ENCODE measurements around the gene PIGO.
A peak's percentile ranks its signal among the peaks of the same experiment; 100 is the strongest.

Gene PIGO

GRCh38 chr9:35105571-35106342 is 9.4 kb upstream of the PIGO start:
- DNase-seq, result no peak

DNA sequence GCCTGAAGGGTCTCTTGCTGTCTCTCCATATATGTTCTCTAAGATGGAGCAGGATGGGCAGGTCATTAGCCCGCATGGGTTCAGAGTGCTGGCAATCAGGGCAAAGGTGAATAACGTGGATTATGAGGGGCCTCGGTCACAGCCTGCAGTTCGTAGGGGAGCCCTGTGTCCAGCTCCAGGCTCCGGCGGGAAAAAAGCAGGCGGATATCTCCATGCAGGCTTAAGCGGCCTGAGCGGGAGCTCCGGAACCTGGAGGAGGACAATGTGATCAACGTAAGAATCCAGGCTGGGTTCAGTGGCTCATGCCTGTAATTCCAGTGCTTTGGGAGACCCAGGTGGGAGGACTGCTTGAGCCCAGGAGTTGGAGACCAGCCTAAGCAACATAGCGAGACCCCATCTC is 8.7 kb upstream of the PIGO start:
- DNase-seq, result no peak

- DNase-seq, result no peak
These were observed 8.2 kb upstream of the PIGO start for GRCh38 chr9:35104586-35104985.

- DNase-seq, result no peak
These were observed 7.3 kb upstream of the PIGO start for GRCh38 chr9:35103660-35104191.

DNA sequence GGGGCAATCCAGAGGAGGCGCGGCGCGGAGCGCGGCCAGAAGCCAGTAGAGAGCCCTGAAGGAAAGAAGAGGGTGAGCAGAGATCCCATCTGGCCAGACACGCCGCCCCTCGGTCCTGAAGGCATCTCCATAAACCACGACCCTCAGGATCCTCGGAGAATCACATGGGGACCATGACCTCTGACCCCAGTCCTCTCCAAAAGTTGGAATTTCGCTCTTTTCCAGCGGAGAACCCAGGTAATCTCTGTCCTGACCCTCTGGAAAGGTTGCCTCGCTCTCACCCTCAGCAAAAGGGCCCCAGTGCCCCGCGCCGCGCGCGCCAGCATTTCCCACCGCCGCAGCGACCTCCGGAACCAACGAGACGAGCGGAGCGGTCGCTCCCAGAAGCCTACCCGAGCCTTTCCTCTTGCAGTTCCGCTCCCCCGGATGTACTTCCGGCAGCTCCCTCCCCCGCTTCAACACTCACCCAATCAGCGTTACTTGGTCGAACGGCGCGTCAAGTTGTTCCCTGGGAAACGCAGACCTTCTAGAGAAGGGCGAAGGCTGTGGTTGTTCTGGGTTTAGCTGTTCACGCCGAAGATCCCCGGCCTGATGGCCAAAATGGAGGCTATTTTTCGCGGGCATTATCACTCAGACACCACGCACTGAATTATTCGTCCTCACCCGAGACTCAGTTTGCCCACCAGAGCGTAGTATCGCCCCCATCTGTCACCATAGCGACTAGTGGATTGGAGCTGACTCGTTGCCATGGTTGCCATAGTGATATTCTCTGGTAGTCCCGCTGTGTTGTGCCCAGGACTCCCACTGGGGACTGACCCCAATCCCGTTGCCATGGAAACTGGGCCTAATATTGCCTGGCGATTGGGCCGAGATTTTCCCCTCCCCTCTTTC is 6.6 kb upstream of the PIGO start, which contains the start of gene STOML2:
Gene STOML2, minus strand, starts transcription at position 363 of the 891 bp plus-strand sequence. Its CDS starts 37 bp downstream, at position 326.
- DNase-seq, result peak; percentile 99

GRCh38 chr9:35102465-35102768 is 6.0 kb upstream of the PIGO start:
- DNase-seq, result no peak

DNA sequence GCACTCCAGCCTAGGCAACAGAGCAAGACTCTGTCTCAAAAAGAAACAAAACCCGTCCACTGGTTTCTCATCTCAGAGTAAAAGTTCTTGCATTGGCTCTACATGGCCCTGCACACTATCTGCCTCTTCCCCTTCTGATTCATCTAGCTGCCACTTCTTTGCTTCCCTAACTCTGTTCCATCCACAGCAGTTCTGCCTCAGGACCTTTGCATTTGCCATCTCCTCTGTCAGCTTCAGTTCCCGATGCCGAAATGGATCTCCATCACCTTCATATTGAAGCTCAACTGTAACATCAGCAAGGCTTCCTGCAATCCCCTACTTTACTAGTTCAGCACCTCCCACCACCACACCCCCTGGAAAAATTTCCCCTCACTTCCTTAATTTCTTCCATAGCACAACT is 1.2 kb upstream of the PIGO start:
- DNase-seq, result no peak

DNA sequence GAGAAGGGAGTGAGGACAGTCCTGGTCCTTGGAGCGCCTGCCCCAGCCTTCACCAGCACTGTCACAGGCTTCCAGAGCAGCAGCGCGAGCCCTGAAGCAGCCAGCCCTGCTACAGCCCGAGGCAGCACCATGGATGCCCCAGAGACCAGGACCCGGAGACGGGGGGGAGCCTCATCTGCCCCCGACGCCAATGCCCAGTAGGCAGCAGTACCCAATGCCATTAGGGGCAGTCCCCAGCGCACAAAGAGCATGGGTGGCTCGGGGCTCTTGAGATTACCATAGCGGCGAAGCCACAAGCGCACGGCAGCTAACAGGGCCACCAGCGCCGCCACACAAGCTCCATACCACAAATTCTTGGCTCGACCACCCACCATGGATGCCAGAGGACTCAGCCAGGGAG is 4.9 kb downstream of the PIGO start:
- no peak for DNase-seq

- no peak for DNase-seq
These were observed 7.0 kb downstream of the PIGO start for GRCh38 chr9:35089434-35089833.

DNA sequence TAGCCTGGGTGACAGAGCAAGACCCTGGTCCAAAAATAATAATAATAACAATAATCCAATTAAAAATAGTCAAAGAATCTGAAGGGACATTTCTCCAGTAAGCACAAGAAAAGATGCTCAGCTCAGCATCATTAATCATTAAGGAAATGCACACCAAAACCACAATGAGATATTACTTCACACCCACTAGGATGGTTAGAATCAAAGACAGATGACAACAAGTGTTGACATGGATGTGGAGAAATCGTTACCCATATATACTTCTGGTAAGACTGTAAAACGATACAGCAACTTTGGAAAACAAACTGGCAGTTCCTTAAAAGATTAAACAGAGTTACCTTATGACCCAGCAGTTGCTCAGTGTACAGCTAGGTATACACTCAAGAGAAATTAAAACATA is 11.3 kb downstream of the PIGO start:
- DNase-seq, result no peak

DNA sequence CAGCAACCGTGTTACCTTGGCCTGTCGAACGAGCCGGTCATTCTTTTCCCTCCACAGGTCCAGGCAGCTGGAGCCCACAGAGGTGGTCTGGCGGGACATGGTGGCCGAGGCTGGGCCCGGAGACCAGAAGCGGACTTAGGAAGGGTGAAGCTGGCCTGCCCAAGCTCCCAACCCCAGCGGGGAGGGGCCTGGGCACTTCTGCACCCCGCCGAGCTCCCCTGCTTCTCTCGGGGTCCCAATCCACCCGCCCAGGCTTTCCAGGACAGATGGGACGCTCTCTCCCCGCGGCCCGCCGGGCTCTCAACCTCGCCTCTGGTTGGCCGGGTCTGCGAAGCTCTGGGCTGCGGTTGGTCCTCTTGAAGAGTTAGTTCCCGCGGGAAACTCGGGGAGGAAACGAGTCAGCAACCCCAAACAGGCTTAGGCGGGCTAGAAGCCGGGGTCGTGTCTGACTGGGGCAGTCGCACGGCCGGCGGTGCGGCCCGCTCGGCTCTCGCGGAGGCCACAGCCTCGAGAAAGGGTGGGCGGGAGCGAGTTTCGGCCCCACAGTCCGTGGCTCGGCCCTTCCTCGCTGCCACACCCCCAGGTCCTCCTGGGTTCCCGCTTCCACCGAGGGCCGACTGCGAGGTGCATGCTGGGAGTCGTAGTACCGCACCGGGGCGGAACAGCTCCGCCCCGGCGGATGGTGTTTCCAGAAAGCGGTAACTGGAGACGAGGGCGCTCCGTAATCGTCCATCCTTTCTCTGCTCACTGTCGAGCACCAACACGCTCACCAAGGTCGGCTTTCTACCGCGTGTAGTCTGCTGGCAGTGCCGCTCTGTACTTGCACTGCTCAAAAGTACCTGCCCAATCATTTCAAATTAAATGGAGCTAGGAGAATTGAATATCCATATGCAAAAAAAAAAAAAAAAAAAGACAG is 16.7 kb downstream of the PIGO start, which contains the start of gene FANCG:
Gene FANCG, minus strand, starts transcription at position 517 of the 916 bp plus-strand sequence. Its CDS starts 418 bp downstream, at position 99.
- peak; percentile 98 for DNase-seq

GRCh38 chr9:35079041-35079425 is 17.4 kb downstream of the PIGO start:
- DNase-seq, result peak; percentile 42

- DNase-seq, result no peak
These were observed 18.3 kb downstream of the PIGO start for GRCh38 chr9:35078066-35078465.

GRCh38 chr9:35076848-35077247 is 19.5 kb downstream of the PIGO start:
- no peak for DNase-seq

GRCh38 chr9:35075358-35075757 is 21.0 kb downstream of the PIGO start:
- DNase-seq, result no peak

DNA sequence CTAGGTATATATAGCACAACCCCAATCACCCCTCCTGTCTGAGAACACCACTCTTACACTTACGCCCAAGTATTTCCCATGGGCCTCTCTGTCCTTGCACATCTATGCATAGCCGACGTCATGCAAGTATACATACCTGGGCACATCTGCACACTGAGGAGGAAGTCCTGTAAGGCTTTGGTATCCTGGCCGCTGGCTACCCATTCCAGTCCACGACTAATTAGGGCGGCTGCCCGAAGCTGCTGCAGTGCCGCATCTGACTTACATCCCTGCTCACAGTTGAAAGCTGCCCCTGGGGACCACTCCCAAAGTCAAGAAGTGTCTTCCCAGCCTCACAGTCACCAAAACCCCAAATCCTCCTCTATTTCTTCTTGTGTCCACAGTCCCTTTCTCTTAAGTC is 21.6 kb downstream of the PIGO start:
- DNase-seq, result no peak

DNA sequence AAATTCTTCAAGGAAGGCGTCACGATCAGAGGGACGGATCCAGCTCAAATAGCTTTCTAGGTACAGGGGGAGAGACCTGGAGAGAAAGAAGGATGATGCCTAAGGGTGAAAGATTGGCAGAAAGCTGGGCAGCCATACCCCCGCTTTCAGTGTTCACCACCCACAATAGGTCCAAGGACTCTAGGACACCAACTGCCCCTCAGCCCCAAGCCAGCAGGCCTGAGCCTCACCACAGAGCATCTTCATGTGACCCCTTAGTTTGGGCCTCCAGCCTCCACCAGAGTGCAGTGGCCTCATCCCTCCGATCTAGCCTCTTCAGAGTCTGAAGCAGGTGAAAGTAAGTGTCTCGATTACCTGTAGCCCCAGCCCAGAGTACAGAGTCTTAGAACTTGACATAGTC is 22.2 kb downstream of the PIGO start:
- no peak for DNase-seq

DNA sequence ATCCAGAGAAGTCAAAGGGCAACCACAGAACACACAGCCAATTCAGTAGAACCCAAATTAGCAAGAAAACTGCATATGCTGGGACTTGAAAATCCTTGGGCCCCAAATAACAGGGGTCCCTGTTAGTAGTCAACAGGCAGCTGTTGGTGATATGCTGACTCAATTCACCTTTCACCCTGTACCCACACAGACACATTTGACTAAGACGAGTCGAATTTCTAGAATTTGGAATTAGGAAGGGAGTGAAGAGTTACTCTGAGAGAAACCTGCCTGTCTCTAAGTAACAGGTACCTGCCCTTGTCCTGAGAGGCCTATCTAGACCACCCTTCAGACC is 23.1 kb downstream of the PIGO start:
- no peak for DNase-seq

DNA sequence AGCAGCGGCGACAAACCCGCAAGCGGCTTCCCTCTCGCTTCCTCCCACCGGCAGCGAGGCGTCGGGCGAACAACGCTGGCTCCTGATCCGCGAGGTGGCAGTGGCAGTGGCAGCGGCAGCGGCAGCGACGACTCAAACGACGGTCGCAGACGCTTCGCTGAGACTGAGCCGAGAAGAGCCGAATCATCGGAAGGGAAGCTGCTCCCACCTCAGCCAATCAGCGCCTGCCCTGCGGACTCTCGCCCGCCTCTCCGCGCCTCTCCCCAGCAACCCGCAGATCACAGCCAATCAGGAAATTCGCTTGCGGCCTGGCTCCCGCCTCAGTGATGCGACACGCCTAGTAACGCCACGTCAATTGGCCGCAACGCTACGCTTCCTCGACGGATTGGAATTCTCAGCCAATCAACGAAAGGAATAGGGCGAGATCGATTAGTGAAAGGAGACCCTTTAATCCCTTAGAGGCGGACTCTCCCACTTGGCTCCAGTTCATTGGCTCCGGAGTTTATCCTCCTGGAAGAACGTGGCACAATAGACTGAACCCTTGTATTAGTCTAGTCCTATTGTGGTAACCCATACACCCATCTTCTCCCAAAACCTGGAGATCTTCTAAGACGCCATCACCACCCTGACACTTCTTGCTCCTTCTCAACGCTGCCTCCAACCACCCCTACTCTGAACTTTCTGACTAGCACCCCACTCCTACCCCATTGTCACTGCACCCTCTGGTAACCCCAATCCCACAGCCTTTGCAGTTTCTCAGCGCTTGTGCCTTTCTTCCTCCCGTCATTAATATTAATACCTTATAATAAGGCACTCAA is 23.7 kb downstream of the PIGO start, which contains the start of gene VCP:
Gene VCP, minus strand, starts transcription at position 165 of the 818 bp plus-strand sequence. CDS start 272 bp downstream, outside the sequence.
- peak; percentile 100 for DNase-seq

DNA sequence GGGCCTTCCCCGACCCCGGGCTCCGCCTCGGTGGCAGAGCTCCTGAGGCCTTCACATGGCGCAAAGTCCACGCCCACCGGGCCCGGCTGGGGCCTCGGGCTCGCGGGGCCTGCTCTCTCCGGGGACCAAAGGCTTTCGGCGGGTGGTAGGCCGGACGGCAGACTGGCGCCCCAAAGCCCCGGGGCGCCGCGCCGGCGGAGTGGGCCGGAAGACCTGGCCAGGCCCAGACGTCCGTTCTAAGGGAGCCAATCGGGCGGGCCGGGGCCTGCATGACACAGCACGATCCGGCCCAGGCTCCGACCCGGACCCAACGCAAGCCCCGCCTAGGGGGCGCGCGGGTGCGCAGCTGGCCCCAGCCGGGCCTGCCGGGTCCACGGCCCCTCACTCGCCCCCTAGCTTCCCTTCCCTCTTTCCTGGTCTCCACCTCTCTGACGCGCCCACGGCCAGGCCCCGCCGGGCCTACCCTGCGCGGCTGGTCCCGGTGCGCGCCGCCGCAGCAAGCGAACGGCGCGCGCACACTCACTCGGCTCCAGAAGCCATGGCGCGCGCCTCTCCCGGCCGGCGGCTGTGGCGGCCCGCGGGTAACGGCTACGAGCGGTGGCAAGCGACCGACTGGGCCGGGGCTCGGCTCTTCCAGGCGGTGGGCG is 24.5 kb downstream of the PIGO start:
- DNase-seq, result peak; percentile 79

Data from NCI-H1092 treated with DMSO at 0.1 percent for 48 hours (cell line).